Measurements from ENCODE around the gene SLC35A2.

DNA sequence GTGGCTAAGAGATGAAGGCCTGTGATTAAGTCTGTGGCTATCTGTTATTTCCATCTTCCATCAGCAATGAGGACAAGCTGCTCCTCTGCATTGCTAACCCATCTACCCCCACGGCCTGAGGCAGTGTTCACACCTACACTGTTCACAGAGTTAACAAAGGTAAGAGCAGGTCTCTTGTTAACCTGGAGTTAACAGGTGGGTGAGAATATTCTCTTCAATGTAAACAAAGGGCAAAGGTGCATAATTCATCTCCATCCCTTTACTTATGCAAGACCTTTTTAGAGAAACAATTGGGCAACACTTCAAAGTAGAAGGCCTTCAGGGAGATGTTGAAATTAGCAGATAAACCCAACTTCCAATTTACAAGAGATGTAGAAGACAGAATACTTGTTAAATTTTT lies 2.8 kb downstream of the SLC35A2 start:
- TF ChIP-seq, protein P1, sequence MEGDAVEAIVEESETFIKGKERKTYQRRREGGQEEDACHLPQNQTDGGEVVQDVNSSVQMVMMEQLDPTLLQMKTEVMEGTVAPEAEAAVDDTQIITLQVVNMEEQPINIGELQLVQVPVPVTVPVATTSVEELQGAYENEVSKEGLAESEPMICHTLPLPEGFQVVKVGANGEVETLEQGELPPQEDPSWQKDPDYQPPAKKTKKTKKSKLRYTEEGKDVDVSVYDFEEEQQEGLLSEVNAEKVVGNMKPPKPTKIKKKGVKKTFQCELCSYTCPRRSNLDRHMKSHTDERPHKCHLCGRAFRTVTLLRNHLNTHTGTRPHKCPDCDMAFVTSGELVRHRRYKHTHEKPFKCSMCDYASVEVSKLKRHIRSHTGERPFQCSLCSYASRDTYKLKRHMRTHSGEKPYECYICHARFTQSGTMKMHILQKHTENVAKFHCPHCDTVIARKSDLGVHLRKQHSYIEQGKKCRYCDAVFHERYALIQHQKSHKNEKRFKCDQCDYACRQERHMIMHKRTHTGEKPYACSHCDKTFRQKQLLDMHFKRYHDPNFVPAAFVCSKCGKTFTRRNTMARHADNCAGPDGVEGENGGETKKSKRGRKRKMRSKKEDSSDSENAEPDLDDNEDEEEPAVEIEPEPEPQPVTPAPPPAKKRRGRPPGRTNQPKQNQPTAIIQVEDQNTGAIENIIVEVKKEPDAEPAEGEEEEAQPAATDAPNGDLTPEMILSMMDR (IDR thresholded peaks at IDR 0.05): no peak
- no peak for TF ChIP-seq POLR2AphosphoS5 (IDR thresholded peaks at IDR 0.05)
- no peak for TF ChIP-seq EP300 (IDR thresholded peaks at IDR 0.05)
- no peak for TF ChIP-seq POLR2A (IDR thresholded peaks at IDR 0.05)
